GM12878 (cell line): ENCODE measurements around the gene FGGY. TPM values are rescaled to one million over a fixed set of nuclear protein-coding genes. Genes with fewer than 3 reads are reported as not detected.

Source experiments
- ATAC-seq: fragments of 200-7000 bp; cut with Tn5 transposase; 3 replicates; pipeline ENCODE4 v1.9.1; 2020; ENCODE audit warnings: mild to moderate bottlenecking, moderate library complexity
- BruUV-seq: library from RNA; stranded (reverse); fragments of 400-500 nt; replicated peaks from 2 replicates; lab custom pipeline; 2021; lab: Mats Ljungman, UMichigan
- CTCF ChIA-PET: fragments of 300-600 bp; sonication (Branson Sonifier 250); formaldehyde crosslinking; extraction: SDS; loops from one replicate; lab custom pipeline; 2021; ENCODE audit warnings: inconsistent platforms; lab: Yijun Ruan, JAX
- POLR2A ChIA-PET: fragments of 350-600 bp; formaldehyde crosslinking; extraction: SDS; loops from one replicate; lab custom pipeline; 2021; ENCODE audit warnings: inconsistent platforms; lab: Charles Lee
- RAD21 ChIA-PET: fragments of 300-600 bp; sonication (Branson Sonifier 250); formaldehyde crosslinking; loops from one replicate; lab custom pipeline; 2023; ENCODE audit warnings: antibody characterized with exemption; ENCODE audit not compliant: unreplicated experiment; lab: Charles Lee
- SMC1A ChIA-PET: fragments of 300-600 bp; sonication (Branson Sonifier 250); formaldehyde crosslinking; loops from one replicate; lab custom pipeline; 2023; ENCODE audit not compliant: unreplicated experiment, uncharacterized antibody; lab: Charles Lee
- DNase-seq: peaks from one replicate; pipeline ENCODE4 v3.0.0-alpha.2; 2011; ENCODE audit warnings: low read depth, low spot score
- FAIRE-seq: peaks from 3 replicates; lab custom pipeline; 2011; peaks lifted over from hg19 to GRCh38; lab: Jason Lieb, UNC
- H2AFZ ChIP-seq: 2 replicates; pipeline ENCODE4 v1.6.0; 2011; ENCODE audit warnings: low read depth, low read length, control low read depth; ENCODE audit not compliant: control insufficient read depth
- H3K27ac ChIP-seq: 2 replicates; pipeline ENCODE4 v1.5.1; 2011; ENCODE audit warnings: control low read depth; ENCODE audit not compliant: control insufficient read depth, insufficient read depth
- H3K27me3 ChIP-seq, 2 experiments: replicated peaks in 1 of 2; 2 replicates each; pipeline versions ENCODE4 v1.6.0 to v1.6.1; 2011; ENCODE audit warnings: low read length in 1 of 2; ENCODE audit not compliant: control insufficient read depth in 2 of 2, insufficient read depth in 2 of 2
- H3K36me3 ChIP-seq, 2 experiments: 2 replicates each; pipeline ENCODE4 v1.5.1; 2011; ENCODE audit warnings: low read length in 1 of 2; ENCODE audit not compliant: control insufficient read depth in 2 of 2, insufficient read depth in 2 of 2
- H3K4me1 ChIP-seq: 2 replicates; pipeline ENCODE4 v1.6.1; 2011; ENCODE audit warnings: mild to moderate bottlenecking, low read length, moderate library complexity, mixed read lengths; ENCODE audit not compliant: control insufficient read depth, insufficient read depth
- H3K4me2 ChIP-seq: 2 replicates; pipeline ENCODE4 v1.6.0; 2011; ENCODE audit warnings: control low read depth; ENCODE audit not compliant: control insufficient read depth, insufficient read depth
- H3K4me3 ChIP-seq: fragments of 200-600 bp; sonication (generic); 2 replicates; pipeline ENCODE4 v1.5.1; 2016
- H3K79me2 ChIP-seq: 2 replicates; pipeline ENCODE4 v1.6.0; 2011; ENCODE audit warnings: low read length; ENCODE audit not compliant: control insufficient read depth, insufficient read depth
- H3K9ac ChIP-seq: 2 replicates; pipeline ENCODE4 v1.8.0; 2011; ENCODE audit warnings: low read length, control low read depth, mixed read lengths; ENCODE audit not compliant: control insufficient read depth, insufficient read depth
- H3K9me3 ChIP-seq: replicated peaks from 3 replicates; pipeline ENCODE4 v1.5.1; 2011; ENCODE audit warnings: mild to moderate bottlenecking, low read length; ENCODE audit not compliant: control insufficient read depth, insufficient read depth
- H4K20me1 ChIP-seq: 2 replicates; pipeline ENCODE4 v1.6.0; 2011; ENCODE audit not compliant: control insufficient read depth, insufficient read depth
- ASH2L ChIP-seq: fragments of 300-600, 200-600 bp; sonication (generic); IDR thresholded peaks from 2 replicates; pipeline ENCODE4 v1.6.1; 2017; ENCODE audit warnings: low read depth, mild to moderate bottlenecking, borderline replicate concordance
- CBX5 ChIP-seq: sonication (generic); IDR thresholded peaks from 2 replicates; pipeline ENCODE4 v1.6.1; 2016; ENCODE audit warnings: low read depth, moderate library complexity, mild to moderate bottlenecking, inconsistent platforms
- CREB1 ChIP-seq: IDR thresholded peaks from 2 replicates; pipeline ENCODE4 v1.6.1; 2012; ENCODE audit warnings: low read depth, mild to moderate bottlenecking, inconsistent platforms
- EP300 ChIP-seq, 2 experiments: fragments of 150-350 bp in 1 of 2; IDR thresholded peaks; 2 replicates each; pipeline ENCODE4 v1.6.1; 2011 to 2012; ENCODE audit warnings: low read depth in 2 of 2, low read length in 2 of 2, borderline replicate concordance in 1 of 2, improper control_type of control experiment in 1 of 2, inconsistent platforms in 1 of 2; ENCODE audit not compliant: control insufficient read depth in 1 of 2
- ETV6 ChIP-seq, 2 experiments: fragments of 450-650 bp in 1 of 2; IDR thresholded peaks in 1 of 2; conservative IDR thresholded peaks in 1 of 2; 2 replicates each; pipeline ENCODE4 v1.6.1; 2014; ENCODE audit warnings: antibody characterized with exemption in 1 of 2, borderline replicate concordance in 1 of 2, low read depth in 1 of 2, mild to moderate bottlenecking in 1 of 2, moderate library complexity in 1 of 2
- FOXM1 ChIP-seq: IDR thresholded peaks from 2 replicates; pipeline ENCODE4 v1.6.1; 2012; ENCODE audit warnings: low read depth, mild to moderate bottlenecking, inconsistent platforms, low read length, moderate library complexity
- KDM1A ChIP-seq: fragments of 200-600 bp; sonication (generic); IDR thresholded peaks from 2 replicates; pipeline ENCODE4 v1.6.1; 2016; ENCODE audit warnings: borderline replicate concordance
- MTA2 ChIP-seq: fragments of 450-650 bp; IDR thresholded peaks from 2 replicates; pipeline ENCODE4 v1.6.1; 2016; ENCODE audit warnings: low read depth, mild to moderate bottlenecking, moderate library complexity
- MYC ChIP-seq: IDR thresholded peaks from 2 replicates; pipeline ENCODE4 v1.6.1; 2011; ENCODE audit warnings: mild to moderate bottlenecking, low read length, moderate library complexity, inconsistent platforms; ENCODE audit not compliant: insufficient read depth, insufficient replicate concordance, insufficient read length, severe bottlenecking
- PAX5 ChIP-seq: IDR thresholded peaks from 2 replicates; pipeline ENCODE4 v1.6.1; 2011; ENCODE audit warnings: low read depth, low read length, borderline replicate concordance
- RB1 ChIP-seq: fragments of 450-650 bp; formaldehyde crosslinking; IDR thresholded peaks from 2 replicates; pipeline ENCODE4 v1.6.1; 2017; ENCODE audit warnings: mild to moderate bottlenecking, borderline replicate concordance
- SMC3 ChIP-seq: IDR thresholded peaks from 2 replicates; pipeline ENCODE4 v1.6.1; 2011; ENCODE audit warnings: low read length, improper control_type of control experiment, borderline replicate concordance
- SREBF2 ChIP-seq: IDR thresholded peaks from 2 replicates; pipeline ENCODE4 v1.6.1; 2012; ENCODE audit warnings: mild to moderate bottlenecking, low read length
- TBL1XR1 ChIP-seq: IDR thresholded peaks from 2 replicates; pipeline ENCODE4 v1.6.1; 2012; ENCODE audit warnings: low read depth, low read length, improper control_type of control experiment
- ZNF274 ChIP-seq: IDR thresholded peaks from one replicate; pipeline ENCODE4 v1.8.0; 2011; ENCODE audit not compliant: insufficient read length, insufficient read depth
- WGBS: methylation state at CpG from one replicate; pipeline ENCODE4 v1.1.6; 2016; ENCODE audit warnings: low lambda C conversion rate; ENCODE audit not compliant: insufficient replicate concordance, insufficient coverage; ENCODE audit errors: missing lambda C conversion rate; 5-methylcytosine and 5-hydroxymethylcytosine counted together
- in situ Hi-C: fragments of 300-500 bp; cut with MboI; formaldehyde crosslinking; loops from 9 replicates; pipeline ENCODE4 v1.14.3; 2018; ENCODE audit warnings: mixed read lengths
- intact Hi-C: fragments of 100-400 bp; cut with micrococcal nuclease; formaldehyde crosslinking; loops from one replicate; pipeline ENCODE4 v1.14.2; 2022; ENCODE audit not compliant: unreplicated experiment
- polyA plus RNA-seq, 11 experiments: library from polyadenylated mRNA; depleted of rRNA in 4 of 11; unstranded in 6 of 11; stranded (reverse) in 5 of 11; fragments of >200 nt; fragmentation: Nextera tagmentation in 4 of 11; fragmentation: Illumina TruSeq in 1 of 11; extraction: Ambion mirVana in 4 of 11; extraction: Trizol in 1 of 11; gene quantifications; 1 replicate in 1 of 11; 2 replicates in 10 of 11; pipeline versions ENCODE4 v1.2.1 to v1.2.3, GENCODE V29; 2011 to 2016; ENCODE audit warnings: inconsistent platforms in 2 of 11, missing spikeins in 2 of 11, low read depth in 1 of 11
- total RNA-seq, 4 experiments: library from RNA; depleted of rRNA in 3 of 4; stranded (reverse); fragments of >200 nt in 3 of 4; fragmentation: Illumina TruSeq in 1 of 4; extraction: Trizol in 1 of 4; gene quantifications; 2 replicates each; pipeline versions ENCODE4 v1.2.1 to v1.2.3, GENCODE V29; 2013 to 2021

The FGGY gene
- total and polyA plus RNA-seq, 10 of the 15 experiments (the other 5 are each of a cell fraction or from before 2014, with no cell fraction given) = 6.2 to 11.9 (median 7.5) TPM

DNA sequence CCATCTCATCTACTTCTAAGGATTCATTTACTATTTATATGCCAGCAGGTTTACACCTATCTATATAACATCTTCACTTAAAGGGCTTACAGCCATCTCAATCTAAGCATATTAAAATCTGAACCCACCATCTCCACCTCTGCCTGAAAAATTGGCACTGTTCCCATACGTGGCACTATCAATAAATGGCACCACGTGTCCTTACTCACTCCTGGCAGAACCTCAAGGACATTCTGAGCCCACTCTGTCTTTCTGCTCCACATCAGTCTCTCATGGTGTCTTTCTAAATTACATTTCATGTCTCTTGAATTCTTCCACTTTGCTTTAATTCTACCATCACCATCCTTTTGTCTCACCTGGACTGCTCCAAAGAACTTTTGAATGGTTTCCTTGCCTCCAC lies 445.6 kb downstream of the FGGY start:
- 39% methylated on average over 2 of the region's 2 CpGs for WGBS

DNA sequence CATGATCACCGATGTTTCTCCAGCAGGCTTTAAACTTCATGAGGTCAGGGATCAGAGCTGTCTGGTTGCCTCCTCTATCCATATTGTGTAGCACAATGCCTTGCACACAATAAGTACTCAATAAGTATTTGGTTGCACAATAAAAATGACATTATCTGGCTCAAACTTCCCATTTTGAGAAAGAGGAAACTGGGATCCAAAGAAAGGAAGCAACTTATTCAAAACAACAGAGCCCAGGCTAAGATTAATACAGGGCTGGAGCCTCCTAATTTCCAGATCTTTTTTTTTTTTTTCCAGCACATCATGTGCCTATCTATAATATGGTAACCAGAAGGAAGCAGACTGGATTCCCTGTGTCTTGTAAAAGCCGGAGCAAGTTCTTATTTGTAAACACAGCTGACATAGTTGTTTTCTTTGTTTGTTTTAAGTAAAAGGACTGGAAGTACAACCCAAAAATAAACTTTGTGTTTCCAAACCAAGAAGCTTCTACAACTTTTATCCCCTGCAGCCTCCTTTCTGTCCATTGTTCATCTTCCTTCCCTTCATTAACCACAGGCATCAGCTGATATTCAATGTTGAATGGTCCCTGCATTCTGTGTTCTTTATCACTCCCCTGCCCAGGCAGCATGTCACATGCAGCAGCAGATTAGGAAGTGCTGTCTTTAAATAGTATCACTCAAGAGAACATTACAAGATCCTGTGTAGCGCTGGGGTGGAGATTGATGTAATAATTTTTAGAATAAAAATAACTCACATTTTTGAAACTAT lies 446.6 kb downstream of the FGGY start:
- no peak for ATAC-seq
- in situ Hi-C loops (no loop called here), intact Hi-C loops (no loop called here)
- Histone ChIP-seq H3K36me3 (no peaks in the 10 kb centered on the region), H3K4me3 (no peak overlapping the region), H2AFZ (no peak overlapping the region), H3K9me3 (no peaks in the 10 kb centered on the region; the same call in 2 of the 3 replicates), H3K79me2 (no peaks in the 10 kb centered on the region), H3K27ac (no peak overlapping the region), H4K20me1 (no peaks in the 10 kb centered on the region), H3K4me2 (no peak overlapping the region), H3K4me1 (no peaks in the 10 kb centered on the region), H3K27me3 (no peaks in the 10 kb centered on the region), H3K9ac (no peak overlapping the region)
- no peak for TF ChIP-seq SREBF2
- TF ChIP-seq SMC3 = no peak
- no peak for TF ChIP-seq KDM1A
- TF ChIP-seq CBX5 = no peak
- TF ChIP-seq ASH2L = no peak
- TF ChIP-seq ZNF274 = no peak
- no peak for TF ChIP-seq TBL1XR1
- no peak for TF ChIP-seq EP300 (IDR thresholded peaks at IDR 0.05; ENCODE audit: borderline replicate concordance in 1 of 2, control insufficient read depth in 1 of 2, low read depth in 2 of 2, low read length in 2 of 2)
- TF ChIP-seq FOXM1 = no peak
- no peak for TF ChIP-seq PAX5
- no peak for TF ChIP-seq RB1
- 93% methylated on average over 3 of the region's 3 CpGs for WGBS
- no TSS peak for BruUV-seq
- no peak for DNase-seq
- CTCF ChIA-PET = interaction anchor here (2.5 kb wide), 1 partner anchor 15 kb away, joined by 10 read pairs; no protein-coding TSS in a partner anchor
- RAD21 ChIA-PET = interaction anchor here (0.9 kb wide), 1 partner anchor 15 kb away, joined by 3 read pairs; no protein-coding TSS in a partner anchor
- no peak for FAIRE-seq
- SMC1A ChIA-PET = no interaction called here
- POLR2A ChIA-PET = no interaction called here

More for the DNA sequence above, 445.6 kb downstream of the FGGY start:
- no TSS peak for BruUV-seq
- RAD21 ChIA-PET = no interaction called here
- H2AFZ ChIP-seq = no peak overlapping the region
- FAIRE-seq = no peak
- H3K79me2 ChIP-seq = no peaks in the 10 kb centered on the region
- H3K4me1 ChIP-seq = no peaks in the 10 kb centered on the region
- CTCF ChIA-PET = interaction anchor here (1.0 to 2.5 kb wide), 2 partner anchors 16 to 17 kb away, joined by 4 to 10 read pairs; no protein-coding TSS in a partner anchor
- H3K27me3 ChIP-seq = no peaks in the 10 kb centered on the region
- no peaks in the 10 kb centered on the region for H3K36me3 ChIP-seq
- POLR2A ChIA-PET = no interaction called here
- in situ Hi-C loops = no loop called here
- no peak for TF ChIP-seq MTA2
- TF ChIP-seq CREB1 = no peak
- TF ChIP-seq ETV6 (conservative IDR thresholded peaks at IDR 0.05 in 1 of 2, IDR thresholded peaks at IDR 0.05 in 1 of 2; ENCODE audit: borderline replicate concordance in 1 of 2, low read depth in 1 of 2) = no peak
- no peak for TF ChIP-seq MYC
- TF ChIP-seq, all 136 proteins: peak for 0
- H3K4me3 ChIP-seq = no peak overlapping the region
- H4K20me1 ChIP-seq = no peaks in the 10 kb centered on the region
- H3K27ac ChIP-seq = no peak overlapping the region
- SMC1A ChIA-PET = no interaction called here
- no peaks in the 10 kb centered on the region; the same call in 1 of the 3 replicates for H3K9me3 ChIP-seq
- DNase-seq (no peak), ATAC-seq (no peak)
- H3K4me2 ChIP-seq = no peak overlapping the region
- intact Hi-C loops = no loop called here
- H3K9ac ChIP-seq = no peak overlapping the region
